Ureter (tissue), 1 donor: Measurements from ENCODE around the gene METTL26. TPM values are rescaled to one million over a fixed set of nuclear protein-coding genes. Genes with fewer than 3 reads are reported as not detected.
A peak's percentile ranks its signal among the peaks of the same experiment; 100 is the strongest.

Source experiments
- DNase-seq: peaks from one replicate; pipeline ENCODE4 v3.0.0-alpha.2; 2020; ENCODE audit warnings: low spot score
- total RNA-seq: library from RNA; stranded (reverse); gene quantifications from one replicate; pipeline ENCODE4 v1.2.4, GENCODE V29; 2023
- donor health status: DM: yes; HTN: yes; CAD: no.

METTL26 gene
- total RNA-seq = 48.3 TPM

DNA sequence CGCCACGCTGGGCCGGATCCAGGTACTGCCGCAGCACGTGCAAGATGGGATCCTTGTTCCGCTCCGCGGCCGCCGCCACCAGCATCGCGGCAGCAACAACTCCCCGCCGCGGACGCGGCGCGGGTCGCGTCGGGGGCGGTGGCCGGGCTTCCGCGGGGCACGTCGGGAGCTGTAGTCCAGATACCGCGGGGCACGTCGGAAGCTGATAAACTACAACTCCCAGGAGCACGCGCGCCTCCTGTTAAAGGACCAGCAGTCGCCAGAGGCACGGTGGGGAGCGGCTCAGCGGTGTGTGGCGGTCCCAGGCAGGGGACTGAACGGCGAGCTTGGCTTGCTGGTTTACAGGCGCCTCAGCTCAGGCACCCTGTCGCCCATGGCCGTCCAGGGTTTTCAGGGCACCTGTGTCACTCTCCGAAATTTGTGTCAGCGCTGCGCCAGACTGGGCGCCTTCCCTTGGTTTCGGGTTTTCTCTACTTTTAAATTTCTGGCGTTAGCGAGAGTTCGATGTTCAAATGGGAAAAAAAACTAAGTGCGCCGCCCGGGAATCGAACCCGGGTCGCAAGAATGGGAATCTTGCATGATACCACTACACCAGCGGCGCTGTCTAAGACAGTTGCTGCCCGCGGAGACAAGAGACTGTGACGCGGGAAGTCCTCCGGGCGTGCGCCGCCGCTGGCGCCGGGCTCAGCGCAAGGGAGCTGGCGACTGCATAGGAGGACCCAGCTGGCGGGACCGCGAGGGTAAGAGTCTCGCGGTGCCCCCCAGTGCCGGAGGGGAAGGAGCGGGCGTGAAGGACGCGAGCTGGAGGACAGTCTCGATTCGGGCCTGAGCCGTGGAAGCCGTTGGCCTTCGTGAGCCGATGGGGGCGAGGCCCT lies at the start of gene METTL26:
Gene METTL26, minus strand, starts transcription at position 100 of the 875 bp plus-strand sequence. Its CDS starts 15 bp downstream, at position 85.
- peak; percentile 94 for DNase-seq

DNA sequence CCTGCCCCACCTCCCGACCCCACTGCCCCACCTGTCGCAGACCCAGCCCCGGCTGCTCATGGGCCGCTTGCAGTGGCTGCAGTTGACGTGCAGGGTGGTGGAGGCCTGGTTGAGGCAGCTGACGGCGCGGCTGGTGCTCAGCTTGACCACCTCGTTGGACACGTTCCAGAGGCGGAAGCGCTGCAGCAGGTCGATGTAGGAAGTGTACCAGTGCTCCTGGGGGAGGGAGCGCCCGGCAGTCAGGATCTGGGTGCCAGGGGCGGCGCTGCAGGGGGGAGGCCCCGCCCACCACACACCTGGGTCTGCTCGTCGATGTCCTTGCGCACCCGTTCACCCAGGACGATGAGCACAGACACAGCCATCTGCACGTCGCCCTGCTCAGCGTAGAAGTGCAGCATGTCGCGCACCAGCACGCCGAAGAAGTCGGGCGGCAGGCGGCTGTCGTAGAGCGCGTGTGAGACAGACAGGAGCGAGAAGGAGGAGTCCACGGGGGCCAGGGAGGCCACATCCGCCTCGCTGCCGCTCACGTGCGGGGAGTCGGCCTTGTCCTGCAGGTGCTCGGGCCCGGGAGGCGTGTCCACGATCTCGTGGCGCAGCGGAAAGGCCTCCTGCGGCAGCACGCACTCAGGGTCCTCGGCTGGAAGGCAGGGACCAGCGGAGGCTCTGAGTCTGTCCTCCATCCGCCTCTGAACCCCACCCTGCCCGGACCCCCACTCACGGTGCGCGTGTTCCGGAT lies 49.0 kb upstream of the METTL26 start:
- DNase-seq = no peak

DNA sequence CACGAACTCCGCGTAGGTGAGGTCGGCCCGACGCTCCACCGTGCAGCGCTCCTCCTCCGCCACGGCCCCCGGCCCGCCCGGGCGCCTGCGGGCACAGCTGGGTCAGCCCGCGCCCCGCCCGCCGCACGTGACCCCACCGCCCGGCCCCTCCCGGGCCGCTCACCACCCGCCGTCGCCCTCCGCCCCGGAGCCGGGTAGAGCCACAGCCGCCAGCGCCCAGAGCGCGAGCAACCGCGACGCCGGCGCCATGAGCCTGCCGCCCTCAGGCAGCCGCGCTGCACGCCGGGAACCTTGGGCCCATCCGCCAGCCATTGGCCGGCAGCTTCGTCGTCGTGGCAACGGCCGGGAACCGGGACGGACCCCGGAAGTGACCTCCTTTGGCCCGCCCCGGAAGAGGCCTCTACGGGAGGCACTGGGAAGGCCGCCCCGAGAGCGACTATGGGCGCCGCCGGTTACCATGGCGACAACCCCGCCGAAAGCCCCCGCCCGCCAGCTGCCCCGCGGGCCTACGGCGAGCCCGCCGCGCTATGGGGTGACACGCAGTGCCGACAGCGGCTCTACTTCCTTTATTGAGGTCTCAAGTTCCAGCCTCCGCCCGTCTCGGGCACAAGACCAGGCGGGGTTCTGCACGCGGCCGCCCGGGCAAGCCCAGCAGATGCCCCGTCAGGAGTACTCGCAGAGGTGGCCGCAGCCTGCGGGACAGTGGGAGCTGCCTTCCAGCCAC lies 48.1 kb upstream of the METTL26 start, which contains the start of gene JMJD8:
Gene JMJD8, minus strand, starts transcription at position 264 of the 724 bp plus-strand sequence. Its CDS starts 15 bp downstream, at position 249.
- peak; percentile 96 for DNase-seq

DNA sequence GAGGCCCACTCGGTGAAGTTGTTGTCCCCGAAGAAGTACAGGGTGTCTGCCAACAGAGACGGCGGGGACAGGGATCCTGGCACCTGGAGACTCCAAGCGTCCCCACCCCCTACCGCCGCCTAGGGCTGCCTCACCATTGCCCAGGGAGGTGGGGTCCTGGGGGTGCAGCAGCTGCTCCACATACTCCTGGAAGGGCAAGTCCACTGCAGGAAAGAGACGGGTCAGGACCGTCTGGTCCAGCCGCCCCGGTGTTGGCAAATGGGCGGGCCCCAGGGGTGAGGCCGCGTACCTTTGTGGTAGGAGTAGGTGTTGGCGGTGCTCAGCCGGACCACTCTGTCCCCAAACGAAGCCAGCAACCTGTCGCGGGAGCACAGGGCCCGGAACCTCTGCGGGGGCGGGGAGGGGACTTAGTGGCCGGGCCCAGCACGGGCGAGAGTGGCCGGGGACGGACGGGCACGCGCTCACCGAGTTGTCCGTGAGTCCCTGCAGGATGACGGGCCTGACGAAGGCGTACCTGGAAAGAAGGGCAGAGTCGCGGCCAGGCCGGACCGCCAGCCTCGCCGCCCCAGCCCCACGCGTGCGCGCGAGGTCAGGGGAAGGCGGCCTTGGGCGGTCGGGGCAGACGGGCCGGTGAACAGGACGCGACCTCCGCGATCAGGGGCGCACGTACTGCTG lies 47.4 kb upstream of the METTL26 start:
- DNase-seq = no peak

DNA sequence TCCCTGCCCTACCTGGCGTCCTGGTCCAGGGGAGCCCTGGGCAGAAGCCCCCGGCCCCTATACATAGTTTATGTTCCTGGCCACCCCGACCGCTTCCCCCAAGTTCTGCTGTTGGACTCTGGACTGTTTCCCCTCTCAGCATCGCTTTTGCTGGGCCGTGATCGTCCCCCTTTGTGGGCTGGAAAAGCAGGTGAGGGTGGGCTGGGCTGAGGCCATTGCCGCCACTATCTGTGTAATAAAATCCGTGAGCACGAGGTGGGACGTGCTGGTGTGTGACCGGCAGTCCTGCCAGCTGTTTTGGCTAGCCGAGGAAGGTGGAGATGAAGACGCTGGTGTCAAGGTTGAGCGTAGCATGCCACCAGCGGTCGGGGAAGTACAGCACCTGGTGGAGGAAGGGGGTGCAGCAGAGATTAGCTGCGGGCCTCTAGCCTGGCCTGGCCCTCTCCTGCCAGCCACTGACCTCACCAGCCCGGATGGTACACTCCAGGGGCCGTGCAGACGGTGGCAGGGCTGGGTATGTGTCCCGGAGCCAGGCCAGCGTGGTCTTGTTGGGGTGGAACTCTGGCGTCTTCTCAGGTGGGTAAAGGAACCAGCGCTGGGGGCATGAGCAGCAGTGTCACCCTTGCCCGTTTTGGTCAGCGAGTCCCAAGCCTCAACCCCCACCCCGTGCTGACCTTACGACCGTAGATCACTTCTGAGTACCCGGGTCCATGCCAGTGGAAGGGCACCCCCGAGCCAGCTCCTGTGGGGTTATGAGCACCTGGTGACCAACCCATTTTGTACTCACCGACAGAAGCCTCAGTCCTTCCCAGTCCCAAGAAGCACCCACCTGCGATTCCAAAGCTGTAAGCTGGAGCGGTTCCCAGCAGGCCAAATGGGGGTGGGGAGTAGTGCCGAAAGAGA lies 46.6 kb upstream of the METTL26 start:
- no peak for DNase-seq

DNA sequence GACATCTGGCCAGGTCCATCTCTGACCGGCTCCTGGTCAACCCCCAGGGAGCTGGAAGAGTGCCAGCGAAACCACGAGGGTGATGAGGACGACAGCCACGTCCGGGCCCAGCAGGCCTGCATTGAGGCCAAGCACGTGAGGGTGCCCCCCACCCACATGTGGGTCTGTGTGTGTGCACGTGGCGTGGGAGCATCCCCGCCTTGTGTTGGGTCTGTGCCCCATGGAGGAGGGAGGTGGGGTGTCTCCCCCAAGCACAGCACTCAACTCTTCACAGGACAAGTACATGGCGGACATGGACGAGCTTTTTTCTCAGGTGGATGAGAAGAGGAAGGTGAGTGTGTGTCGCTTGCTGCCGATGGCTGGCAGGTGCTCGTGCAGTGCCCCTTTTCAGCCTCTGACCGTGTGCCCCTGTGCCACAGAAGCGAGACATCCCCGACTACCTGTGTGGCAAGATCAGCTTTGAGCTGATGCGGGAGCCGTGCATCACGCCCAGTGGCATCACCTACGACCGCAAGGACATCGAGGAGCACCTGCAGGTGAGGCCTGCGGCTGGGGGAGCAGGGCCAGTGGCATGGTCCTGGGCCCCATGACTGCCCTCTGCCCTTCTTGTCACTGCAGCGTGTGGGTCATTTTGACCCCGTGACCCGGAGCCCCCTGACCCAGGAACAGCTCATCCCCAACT lies 45.8 kb upstream of the METTL26 start:
- DNase-seq = no peak

DNA sequence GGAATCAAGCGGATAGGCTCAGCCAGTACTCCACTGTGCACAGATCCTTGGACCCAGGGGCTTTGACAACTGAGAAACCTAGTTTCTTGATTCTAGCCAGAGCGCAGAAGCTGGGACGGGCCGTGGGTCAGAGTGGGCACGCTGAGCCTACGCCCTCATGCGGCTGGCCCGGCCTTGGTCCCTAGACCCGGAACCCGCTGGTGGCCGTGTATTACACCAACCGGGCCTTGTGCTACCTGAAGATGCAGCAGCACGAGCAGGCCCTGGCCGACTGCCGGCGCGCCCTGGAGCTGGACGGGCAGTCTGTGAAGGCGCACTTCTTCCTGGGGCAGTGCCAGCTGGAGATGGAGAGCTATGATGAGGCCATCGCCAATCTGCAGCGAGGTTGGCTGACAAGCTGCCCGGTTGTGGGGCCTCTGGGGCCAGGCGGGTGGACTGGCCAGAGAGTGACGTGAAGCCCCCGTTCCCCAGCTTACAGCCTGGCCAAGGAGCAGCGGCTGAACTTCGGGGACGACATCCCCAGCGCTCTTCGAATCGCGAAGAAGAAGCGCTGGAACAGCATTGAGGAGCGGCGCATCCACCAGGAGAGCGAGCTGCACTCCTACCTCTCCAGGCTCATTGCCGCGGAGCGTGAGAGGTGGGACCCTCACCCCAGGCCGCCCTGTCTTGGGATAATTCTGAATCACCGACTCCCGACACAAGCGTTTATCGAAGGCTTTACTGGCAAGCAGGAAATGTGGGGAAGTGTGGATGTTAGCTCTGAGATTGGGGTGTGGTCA lies 45.1 kb upstream of the METTL26 start:
- no peak for DNase-seq

DNA sequence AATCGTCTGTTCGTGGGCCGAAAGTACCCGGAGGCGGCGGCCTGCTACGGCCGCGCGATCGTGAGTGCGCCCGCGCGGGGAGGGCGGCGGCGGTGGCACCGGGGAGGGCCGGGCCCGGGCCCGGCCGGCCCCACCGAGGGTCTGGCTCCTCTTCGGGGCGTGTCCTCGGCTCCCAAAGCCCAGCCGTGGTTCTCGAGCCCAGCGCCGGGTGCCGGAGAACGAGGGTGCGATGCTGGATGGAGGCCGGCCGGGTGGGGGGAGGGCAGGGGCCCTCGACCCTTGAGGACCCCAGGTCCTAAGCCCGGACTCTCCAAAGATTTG lies 44.5 kb upstream of the METTL26 start:
- DNase-seq = no peak

DNA sequence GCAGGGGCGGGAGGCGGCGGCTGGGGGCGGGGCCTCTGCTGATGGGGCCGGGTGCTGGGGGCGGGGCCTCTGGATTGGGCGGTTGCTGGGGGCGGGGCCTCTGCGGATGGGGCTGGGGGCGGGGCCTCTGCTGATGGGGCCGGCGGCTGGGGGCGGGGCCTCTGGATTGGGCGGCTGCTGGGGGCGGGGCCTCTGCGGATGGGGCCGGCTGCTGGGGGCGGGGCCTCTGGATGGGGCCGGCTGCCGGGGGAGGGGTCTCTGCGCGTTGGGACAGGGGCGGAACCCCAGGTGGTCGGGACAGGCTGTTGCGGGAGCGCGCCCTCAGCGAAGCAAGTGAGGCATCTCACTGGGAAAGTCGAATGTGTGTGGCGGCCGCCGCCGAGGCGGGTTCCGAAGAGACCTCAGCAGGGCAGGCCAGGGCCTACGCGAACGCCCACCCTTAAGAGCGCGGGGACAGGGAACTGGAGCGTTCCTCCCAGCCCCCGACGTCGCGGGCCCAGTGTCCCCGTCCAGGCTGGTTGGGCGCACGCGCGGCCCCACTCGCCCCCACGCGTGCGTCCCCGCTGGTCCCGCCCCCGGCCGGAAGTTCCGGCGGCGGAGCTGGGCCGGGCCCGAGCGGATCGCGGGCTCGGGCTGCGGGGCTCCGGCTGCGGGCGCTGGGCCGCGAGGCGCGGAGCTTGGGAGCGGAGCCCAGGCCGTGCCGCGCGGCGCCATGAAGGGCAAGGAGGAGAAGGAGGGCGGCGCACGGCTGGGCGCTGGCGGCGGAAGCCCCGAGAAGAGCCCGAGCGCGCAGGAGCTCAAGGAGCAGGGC lies 43.9 kb upstream of the METTL26 start, which contains the start of gene STUB1:
Gene STUB1, plus strand, starts transcription at position 597 of the 811 bp plus-strand sequence. Its CDS starts 116 bp downstream, at position 713.
- peak; percentile 92 for DNase-seq

DNA sequence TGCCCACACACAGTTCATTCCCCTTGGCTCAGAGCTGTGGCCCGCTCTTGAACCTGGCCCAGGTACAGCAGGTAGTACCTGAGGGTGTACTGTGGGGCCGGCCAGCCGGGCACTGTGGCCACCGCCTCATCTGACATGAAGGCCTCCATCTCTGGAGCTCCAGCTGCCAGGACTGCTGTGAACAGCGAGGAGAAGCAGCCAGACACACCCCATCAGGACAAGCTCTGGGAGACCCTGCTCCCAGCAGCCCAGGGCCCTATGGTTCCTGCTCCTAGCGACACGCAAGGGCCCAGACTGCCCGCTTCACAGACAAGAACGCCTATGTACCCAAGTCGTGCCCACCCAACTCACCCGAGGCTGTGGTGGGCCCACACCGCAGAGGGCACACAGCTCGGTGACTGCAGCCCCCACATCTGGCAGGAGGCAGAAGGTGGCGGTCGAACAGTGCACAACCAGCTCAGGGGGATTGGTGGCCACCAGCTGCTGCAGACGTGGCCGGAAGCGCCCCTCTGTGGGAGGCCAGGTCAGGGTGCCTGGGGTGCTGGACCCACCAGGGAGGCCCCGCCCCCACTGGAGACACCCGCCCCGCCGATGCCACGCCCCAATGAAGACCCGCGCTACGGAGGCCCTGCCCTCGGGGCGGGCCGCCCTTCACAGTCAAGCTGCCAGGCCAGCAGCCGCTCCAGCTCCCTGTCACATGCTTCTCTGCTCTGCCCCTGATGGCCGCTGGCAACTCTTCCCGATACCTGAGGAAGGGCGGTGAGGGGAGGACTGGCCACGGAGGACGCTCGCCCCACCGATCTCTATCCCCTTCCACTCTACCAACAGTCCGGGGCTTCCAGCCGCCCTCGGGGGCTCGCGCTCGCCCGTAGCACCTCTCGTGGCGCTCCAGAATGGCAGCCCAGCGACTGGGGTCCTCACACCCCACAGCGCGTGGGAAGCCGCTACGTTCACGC lies 43.0 kb upstream of the METTL26 start:
- DNase-seq = peak; percentile 77

DNA sequence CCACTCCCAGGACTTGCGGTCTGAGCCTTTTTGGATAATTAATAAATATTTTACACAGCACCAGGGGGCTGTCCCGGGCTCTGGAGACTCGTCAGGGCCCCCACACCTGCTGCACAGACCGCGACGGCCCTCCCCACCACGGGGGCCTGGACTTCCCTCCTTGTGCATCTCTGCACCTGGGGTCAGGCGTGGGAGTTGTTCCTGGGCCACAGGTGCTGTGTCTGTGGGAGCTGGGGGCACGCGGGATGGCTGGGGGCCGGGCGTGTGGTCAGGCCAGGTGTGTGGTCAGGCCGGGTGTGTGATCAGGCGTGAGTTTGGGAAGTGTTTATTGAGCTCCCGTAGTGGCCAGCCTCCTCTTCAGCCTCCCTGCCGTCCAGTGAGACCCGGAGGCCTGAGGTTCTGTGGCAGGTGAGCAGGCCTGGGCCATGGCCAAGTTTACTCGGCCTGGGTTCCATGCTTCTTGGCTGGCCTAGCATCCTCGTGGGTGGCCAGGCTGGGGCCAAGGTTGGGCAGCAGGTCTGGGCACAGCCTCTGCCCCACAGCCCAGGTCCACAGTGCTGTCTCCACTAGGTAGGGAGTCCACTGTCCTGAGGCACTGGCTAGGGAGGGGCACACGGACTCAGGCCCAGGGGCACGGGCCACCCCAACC lies 42.2 kb upstream of the METTL26 start:
- no peak for DNase-seq

DNA sequence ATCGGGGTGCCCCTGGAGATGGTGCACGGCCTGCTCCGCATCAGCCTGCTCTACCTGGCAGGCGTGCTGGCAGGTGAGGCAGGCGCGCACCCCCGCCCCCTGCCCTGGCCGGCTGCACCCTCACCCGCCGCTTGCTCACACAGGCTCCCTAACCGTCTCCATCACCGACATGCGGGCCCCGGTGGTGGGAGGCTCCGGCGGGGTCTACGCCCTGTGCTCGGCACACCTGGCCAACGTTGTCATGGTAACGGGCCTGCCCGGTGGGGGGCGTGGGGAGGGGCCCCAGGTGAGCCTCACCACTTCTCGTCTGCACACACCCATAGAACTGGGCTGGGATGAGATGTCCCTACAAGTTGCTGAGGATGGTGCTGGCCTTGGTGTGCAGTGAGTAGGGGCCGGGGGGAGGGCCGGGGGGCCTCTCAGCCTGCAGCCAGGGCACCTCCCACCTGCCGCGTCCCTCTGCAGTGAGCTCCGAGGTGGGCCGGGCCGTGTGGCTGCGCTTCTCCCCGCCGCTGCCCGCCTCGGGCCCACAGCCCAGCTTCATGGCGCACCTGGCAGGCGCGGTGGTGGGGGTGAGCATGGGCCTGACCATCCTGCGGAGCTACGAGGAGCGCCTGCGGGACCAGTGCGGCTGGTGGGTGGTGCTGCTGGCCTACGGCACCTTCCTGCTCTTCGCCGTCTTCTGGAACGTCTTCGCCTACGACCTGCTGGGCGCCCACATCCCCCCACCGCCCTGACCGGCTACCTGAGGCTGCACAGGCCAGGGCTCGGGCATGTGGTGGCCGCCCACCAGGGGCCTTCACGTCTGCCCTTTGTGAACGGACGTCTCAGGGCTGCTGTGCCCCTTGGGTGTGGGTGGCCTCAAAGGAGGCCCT lies 41.4 kb upstream of the METTL26 start:
- DNase-seq = no peak

DNA sequence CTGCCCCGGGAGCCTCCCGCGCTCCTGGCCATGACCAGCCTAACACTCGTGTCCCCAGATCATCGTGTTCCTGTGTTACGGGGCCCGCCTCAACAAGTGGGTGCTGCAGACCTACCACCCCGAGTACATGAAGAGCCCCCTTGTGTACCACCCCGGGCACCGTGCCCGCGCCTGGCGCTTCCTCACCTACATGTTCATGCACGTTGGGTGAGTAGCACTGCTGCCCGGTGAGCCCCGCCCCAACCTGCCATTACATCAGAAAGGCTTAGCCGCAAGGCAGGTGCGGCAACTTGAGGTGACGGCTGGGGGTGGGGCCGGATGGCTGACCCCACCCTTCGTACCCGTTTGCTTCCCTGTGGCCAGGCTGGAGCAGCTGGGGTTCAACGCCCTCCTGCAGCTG lies 40.8 kb upstream of the METTL26 start:
- DNase-seq = peak; percentile 92

DNA sequence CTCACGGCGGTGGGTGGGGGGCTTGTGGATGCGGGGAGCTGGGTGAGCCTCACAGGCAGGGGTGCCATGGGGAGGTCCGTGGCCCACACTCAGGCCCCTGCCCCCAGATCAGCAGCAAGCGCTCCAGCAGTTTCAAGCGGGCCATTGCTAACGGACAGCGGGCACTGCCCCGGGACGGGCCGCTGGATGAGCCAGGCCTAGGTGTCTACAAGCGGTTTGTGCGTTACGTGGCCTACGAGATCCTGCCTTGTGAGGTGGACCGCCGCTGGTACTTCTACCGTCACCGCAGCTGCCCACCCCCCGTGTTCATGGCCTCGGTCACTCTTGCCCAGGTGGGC lies 40.4 kb upstream of the METTL26 start:
- DNase-seq = no peak

DNA sequence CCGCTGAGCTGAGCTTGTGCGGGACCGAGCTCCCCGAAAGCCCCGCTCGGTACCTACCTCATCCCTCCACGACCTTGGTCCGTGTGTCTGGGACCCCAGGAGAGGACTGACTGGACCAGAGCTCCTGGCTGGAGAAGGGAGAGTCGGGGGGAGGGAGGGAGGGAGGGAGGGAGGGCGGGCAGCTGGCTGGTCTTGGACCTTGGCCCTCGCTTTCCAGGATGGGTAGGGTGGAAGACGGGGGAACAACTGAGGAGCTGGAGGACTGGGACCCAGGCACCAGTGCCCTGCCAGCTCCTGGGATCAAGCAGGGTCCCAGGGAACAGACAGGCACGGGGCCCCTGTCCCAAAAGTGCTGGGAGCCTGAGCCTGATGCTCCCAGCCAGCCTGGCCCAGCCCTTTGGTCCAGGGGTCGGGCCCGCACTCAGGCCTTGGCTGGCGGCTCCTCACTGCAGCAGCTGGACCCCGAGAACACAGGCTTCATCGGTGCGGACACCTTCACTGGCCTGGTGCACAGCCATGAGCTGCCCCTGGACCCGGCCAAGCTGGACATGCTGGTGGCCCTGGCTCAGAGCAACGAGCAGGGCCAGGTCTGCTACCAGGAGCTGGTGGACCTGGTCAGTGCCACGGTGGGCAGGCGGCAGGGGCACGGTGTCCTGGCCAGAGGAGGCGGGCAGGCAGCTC lies 39.9 kb upstream of the METTL26 start:
- no peak for DNase-seq
